ENCODE data around the gene NCEH1. TPM values are rescaled to one million over a fixed set of nuclear protein-coding genes. Genes with fewer than 3 reads are reported as not detected.

NCEH1 gene
- total and polyA plus RNA-seq, 2 experiments from 2014 or later: 4.7 to 10.5 TPM

DNA sequence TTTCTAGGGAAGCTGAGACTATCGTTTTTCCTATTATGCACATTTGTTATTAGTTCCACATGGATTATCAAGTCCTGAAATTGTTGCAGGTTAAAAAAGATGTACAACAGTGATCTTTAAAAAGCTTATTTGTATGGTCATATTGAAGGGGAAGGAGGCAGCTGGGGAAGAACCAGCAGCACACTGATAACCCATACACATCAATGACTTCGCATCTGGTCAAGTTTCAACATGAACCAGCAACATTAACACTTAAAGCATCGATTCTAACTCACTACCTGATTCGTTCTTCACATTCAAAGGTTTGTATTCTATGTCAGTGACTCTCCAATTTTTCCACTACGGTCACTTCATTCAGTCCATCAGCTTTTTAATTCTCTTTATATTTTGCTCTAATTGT, 56.4 kb downstream of the NCEH1 start:
- H3K4me1 ChIP-seq (ENCODE audit: insufficient read depth): no peaks in the 10 kb centered on the region
- H3K9me3 ChIP-seq (ENCODE audit: low read depth): no peaks in the 10 kb centered on the region
- H3K36me3 ChIP-seq (replicated peaks; ENCODE audit: insufficient read depth, low read depth): no peaks in the 10 kb centered on the region
- 86% methylated on average over 5 of the region's 5 CpGs for WGBS (ENCODE audit: low lambda C conversion rate, missing lambda C conversion rate)
- no peaks in the 10 kb centered on the region for H4K20me1 ChIP-seq (ENCODE audit: insufficient read depth, poor library complexity, severe bottlenecking)
- H3K27me3 ChIP-seq: no peaks in the 10 kb centered on the region
- no peak overlapping the region for H3K4me3 ChIP-seq
- no peaks in the 10 kb centered on the region for H3K9me2 ChIP-seq (replicated peaks; ENCODE audit: insufficient read depth)
- DNase-seq (ENCODE audit: low spot score): no peak
- H3K79me2 ChIP-seq: no peaks in the 10 kb centered on the region
- H3K4me2 ChIP-seq: no peak overlapping the region
- H2AFZ ChIP-seq: no peak overlapping the region
- TF ChIP-seq, protein P1, sequence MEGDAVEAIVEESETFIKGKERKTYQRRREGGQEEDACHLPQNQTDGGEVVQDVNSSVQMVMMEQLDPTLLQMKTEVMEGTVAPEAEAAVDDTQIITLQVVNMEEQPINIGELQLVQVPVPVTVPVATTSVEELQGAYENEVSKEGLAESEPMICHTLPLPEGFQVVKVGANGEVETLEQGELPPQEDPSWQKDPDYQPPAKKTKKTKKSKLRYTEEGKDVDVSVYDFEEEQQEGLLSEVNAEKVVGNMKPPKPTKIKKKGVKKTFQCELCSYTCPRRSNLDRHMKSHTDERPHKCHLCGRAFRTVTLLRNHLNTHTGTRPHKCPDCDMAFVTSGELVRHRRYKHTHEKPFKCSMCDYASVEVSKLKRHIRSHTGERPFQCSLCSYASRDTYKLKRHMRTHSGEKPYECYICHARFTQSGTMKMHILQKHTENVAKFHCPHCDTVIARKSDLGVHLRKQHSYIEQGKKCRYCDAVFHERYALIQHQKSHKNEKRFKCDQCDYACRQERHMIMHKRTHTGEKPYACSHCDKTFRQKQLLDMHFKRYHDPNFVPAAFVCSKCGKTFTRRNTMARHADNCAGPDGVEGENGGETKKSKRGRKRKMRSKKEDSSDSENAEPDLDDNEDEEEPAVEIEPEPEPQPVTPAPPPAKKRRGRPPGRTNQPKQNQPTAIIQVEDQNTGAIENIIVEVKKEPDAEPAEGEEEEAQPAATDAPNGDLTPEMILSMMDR (IDR thresholded peaks at IDR 0.05; ENCODE audit: poor library complexity): no peak
- TF ChIP-seq EZH2 (IDR thresholded peaks at IDR 0.05; ENCODE audit: borderline replicate concordance): no peak
- TF ChIP-seq EZH2phosphoT487 (IDR thresholded peaks at IDR 0.05; ENCODE audit: low read depth, severe bottlenecking, unreplicated experiment): no peak
- H3K27ac ChIP-seq: no peak overlapping the region

DNA sequence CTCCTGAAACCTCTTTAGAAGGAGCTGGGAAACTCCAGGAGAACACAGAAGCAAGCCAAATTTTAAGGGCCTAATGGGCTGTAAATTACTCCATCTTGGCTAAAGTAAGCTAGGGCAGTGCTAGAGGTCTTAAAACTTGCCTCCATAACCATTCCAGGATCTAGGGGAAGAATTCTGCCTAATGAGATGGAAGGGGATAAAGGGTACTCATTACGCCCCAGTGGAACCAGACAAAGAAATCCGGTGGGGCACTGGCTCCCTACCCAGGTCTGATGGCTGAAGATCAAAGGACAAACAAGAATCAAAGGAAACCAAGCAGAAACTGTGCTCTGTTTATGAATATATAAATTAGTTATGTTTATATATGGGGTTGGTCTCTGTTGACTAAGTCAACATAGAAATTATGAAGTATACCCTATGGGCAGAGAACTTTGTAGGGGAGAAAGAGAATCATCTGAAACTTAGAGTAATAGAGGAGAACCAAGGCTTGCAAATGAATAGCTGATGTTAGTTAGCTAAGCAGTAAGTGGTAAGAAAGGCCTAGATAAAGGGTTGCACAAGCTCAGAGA, 57.8 kb downstream of the NCEH1 start:
- no peak overlapping the region for H2AFZ ChIP-seq
- no peaks in the 10 kb centered on the region for H4K20me1 ChIP-seq (ENCODE audit: insufficient read depth, poor library complexity, severe bottlenecking)
- 79% methylated on average over 2 of the region's 2 CpGs for WGBS (ENCODE audit: low lambda C conversion rate, missing lambda C conversion rate)
- DNase-seq (ENCODE audit: low spot score): no peak
- no peaks in the 10 kb centered on the region for H3K4me1 ChIP-seq (ENCODE audit: insufficient read depth)
- no peak for TF ChIP-seq EZH2 (IDR thresholded peaks at IDR 0.05; ENCODE audit: borderline replicate concordance)
- TF ChIP-seq, protein P1 (IDR thresholded peaks at IDR 0.05; ENCODE audit: poor library complexity): no peak
- TF ChIP-seq EZH2phosphoT487 (IDR thresholded peaks at IDR 0.05; ENCODE audit: low read depth, severe bottlenecking, unreplicated experiment): no peak
- no peak overlapping the region for H3K4me2 ChIP-seq
- no peak overlapping the region for H3K27ac ChIP-seq
- no peaks in the 10 kb centered on the region for H3K36me3 ChIP-seq (replicated peaks; ENCODE audit: insufficient read depth, low read depth)
- no peaks in the 10 kb centered on the region for H3K9me3 ChIP-seq (ENCODE audit: low read depth)
- no peak overlapping the region for H3K4me3 ChIP-seq
- no peaks in the 10 kb centered on the region for H3K9me2 ChIP-seq (replicated peaks; ENCODE audit: insufficient read depth)
- H3K79me2 ChIP-seq: no peaks in the 10 kb centered on the region
- no peaks in the 10 kb centered on the region for H3K27me3 ChIP-seq

DNA sequence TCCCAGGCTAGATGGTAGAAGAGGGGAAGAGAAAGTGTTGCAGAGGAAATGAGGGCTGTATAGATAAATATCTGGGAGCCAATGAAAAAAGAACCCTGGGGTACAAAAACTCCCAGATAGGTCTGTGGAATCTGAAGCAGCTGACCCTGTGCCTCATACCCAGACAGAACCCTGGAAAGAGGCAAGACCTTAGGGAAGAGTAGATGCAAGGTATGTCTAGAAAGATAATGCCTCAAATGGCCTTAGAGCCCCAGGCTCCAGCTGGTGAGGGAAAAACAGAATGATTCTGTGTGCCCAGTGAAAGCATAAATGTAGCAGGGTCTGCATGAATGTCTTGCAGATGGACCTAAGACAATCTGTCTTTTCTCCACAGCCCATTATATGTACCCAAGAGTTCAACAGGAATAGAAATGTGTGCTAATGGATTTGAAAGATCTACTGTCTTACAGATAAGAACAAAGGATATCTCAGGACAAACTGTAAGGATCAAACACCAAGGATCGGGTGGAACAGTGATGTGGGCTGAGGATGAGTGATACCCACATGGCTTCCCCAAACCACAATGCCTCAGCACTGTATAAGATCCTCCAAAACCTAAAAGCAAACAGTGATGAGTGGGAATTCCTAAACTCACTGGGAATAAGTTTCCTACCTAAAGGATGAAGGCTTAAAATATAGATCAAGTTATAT, 58.8 kb downstream of the NCEH1 start:
- WGBS (ENCODE audit: low lambda C conversion rate, missing lambda C conversion rate): 0% methylated on average over 1 of the region's 1 CpG

More for the DNA sequence above, 58.8 kb downstream of the NCEH1 start:
- Histone ChIP-seq H3K4me1 (ENCODE audit: insufficient read depth) (no peaks in the 10 kb centered on the region), H3K9me2 (replicated peaks; ENCODE audit: insufficient read depth) (no peaks in the 10 kb centered on the region), H4K20me1 (ENCODE audit: insufficient read depth, poor library complexity, severe bottlenecking) (no peaks in the 10 kb centered on the region), H3K4me3 (no peak overlapping the region), H3K27me3 (no peaks in the 10 kb centered on the region), H3K36me3 (replicated peaks; ENCODE audit: insufficient read depth, low read depth) (no peaks in the 10 kb centered on the region), H3K27ac (no peak overlapping the region), H2AFZ (no peak overlapping the region), H3K79me2 (no peaks in the 10 kb centered on the region), H3K9me3 (ENCODE audit: low read depth) (no peaks in the 10 kb centered on the region), H3K4me2 (no peak overlapping the region)
- no peak for TF ChIP-seq EZH2phosphoT487 (IDR thresholded peaks at IDR 0.05; ENCODE audit: low read depth, severe bottlenecking, unreplicated experiment)
- TF ChIP-seq EZH2 (IDR thresholded peaks at IDR 0.05; ENCODE audit: borderline replicate concordance): no peak
- TF ChIP-seq, protein P1 (IDR thresholded peaks at IDR 0.05; ENCODE audit: poor library complexity): no peak
- no peak for DNase-seq (ENCODE audit: low spot score)
